Lower lobe of right lung (tissue), 2 donors: ENCODE results near the gene KRTAP5-11. TPM values are rescaled to one million over a fixed set of nuclear protein-coding genes. Genes with fewer than 3 reads are reported as not detected.
"Not testable (repeated sequence)": the region's sequence is repeated elsewhere in the genome, so short reads cannot be mapped to it uniquely, and the experiment has no call there.

ENCODE experiments used
- ATAC-seq, 2 donors: fragments of 200-7000 bp; cut with Tn5 transposase; one replicate each; pipeline ENCODE4 v1.9.1; 2020 to 2022; ENCODE audit warnings: mild to moderate bottlenecking in 2 of 2, moderate library complexity in 2 of 2
- DNase-seq: peaks from one replicate; pipeline ENCODE4 v3.0.0-alpha.2; 2020
- H3K27ac ChIP-seq: fragments of 200-600 bp; one replicate; pipeline ENCODE4 v1.8.0; 2022
- H3K27me3 ChIP-seq: fragments of 200-600 bp; one replicate; pipeline ENCODE4 v1.8.0; 2022; ENCODE audit warnings: low read depth
- H3K36me3 ChIP-seq: fragments of 200-600 bp; one replicate; pipeline ENCODE4 v1.8.0; 2022; ENCODE audit warnings: mild to moderate bottlenecking
- H3K4me1 ChIP-seq: fragments of 200-600 bp; one replicate; pipeline ENCODE4 v1.8.0; 2022
- H3K4me3 ChIP-seq: fragments of 200-600 bp; one replicate; pipeline ENCODE4 v1.8.0; 2022; ENCODE audit warnings: mild to moderate bottlenecking
- H3K9me3 ChIP-seq: fragments of 200-600 bp; one replicate; pipeline ENCODE4 v1.8.0; 2022
- CTCF ChIP-seq: fragments of 200-600 bp; IDR thresholded peaks from one replicate; pipeline ENCODE4 v1.8.0; 2022; ENCODE audit warnings: antibody characterized with exemption, mild to moderate bottlenecking
- intact Hi-C: fragments of 100-400 bp; cut with DNase I; formaldehyde crosslinking; loops from one replicate; pipeline ENCODE4 v1.11.0; 2022
- total RNA-seq: library from RNA; stranded (reverse); fragmentation: NEBNext Ultra II Directional; extraction: Animal tissue kit (Norgen Biotek cat#: 25700); gene quantifications from one replicate; pipeline ENCODE4 v1.2.1, GENCODE V29; 2021
- donor health status: DM: no; HTN: yes; CAD: no; lungs with severe emphysema.

The KRTAP5-11 gene
- total RNA-seq, 1 donor from 2014 or later: not detected

DNA sequence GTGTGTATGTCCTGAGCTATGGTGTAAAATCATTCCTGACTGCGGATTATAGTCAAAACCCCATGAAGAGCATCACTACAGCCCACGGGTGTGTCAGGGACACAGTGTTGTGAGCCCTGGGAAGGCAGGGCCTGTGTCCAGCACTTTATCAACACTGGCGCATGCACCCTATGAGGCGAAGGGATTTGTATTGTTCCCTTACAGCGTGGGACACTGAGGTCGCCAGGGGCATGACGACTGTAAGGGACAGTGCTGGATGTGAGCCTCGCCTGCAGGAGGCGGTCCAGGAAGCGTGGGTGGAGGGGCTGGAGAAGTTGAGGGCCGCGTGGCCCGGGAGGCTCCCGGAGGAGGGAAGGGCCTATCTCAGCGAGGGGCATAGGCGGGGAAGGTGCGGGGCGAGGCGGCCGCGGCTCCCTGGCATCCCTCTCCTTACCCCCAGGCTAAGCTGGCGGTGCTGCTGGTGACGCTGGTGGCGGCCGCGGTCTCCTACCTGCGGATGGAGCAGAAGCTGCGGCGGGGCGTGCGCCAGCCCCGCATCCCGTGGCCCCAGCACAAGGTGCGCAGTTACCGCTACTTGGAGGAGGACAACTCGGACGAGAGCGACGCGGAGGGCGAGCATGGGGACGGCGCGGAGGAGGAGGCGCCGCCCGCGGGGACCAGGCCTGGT, 24.3 kb upstream of the KRTAP5-11 start:
- intact Hi-C loops: not testable (repeated sequence)

GRCh38 chr11:71604798-71605488, 22.3 kb upstream of the KRTAP5-11 start:
- H3K4me1 ChIP-seq, ATAC-seq, H3K4me3 ChIP-seq, DNase-seq, H3K9me3 ChIP-seq, intact Hi-C loops, H3K36me3 ChIP-seq, H3K27ac ChIP-seq: not testable (repeated sequence)
- TF ChIP-seq CTCF: peak; percentile 46
- H3K27me3 ChIP-seq: peaks cover 29% of the 10 kb centered on the region

More for the DNA sequence above, 24.3 kb upstream of the KRTAP5-11 start:
- not testable (repeated sequence) for ATAC-seq, H3K27ac ChIP-seq, H3K4me3 ChIP-seq, H3K36me3 ChIP-seq, H3K4me1 ChIP-seq, H3K9me3 ChIP-seq, DNase-seq
- peaks cover 29% of the 10 kb centered on the region for H3K27me3 ChIP-seq

DNA sequence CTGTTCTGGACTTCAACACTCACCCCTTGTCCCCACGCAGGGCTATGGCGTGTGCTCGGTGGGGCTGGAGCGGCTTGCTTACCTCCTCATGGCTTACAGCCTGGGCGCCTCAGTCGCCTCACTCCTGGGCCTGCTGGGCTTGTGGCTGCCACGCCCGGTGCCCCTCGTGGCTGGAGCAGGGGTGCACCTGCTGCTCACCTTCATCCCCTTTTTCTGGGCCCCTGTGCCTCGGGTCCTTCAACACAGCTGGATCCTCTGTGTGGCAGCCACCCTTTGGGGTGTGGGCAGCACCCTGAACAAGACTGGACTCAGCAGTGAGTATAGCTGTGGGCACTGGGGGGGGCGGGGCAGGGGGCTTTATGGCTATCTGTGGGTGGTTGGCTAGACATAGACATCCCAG, 20.5 kb upstream of the KRTAP5-11 start:
- H3K27ac ChIP-seq, DNase-seq, intact Hi-C loops, ATAC-seq, H3K4me1 ChIP-seq, H3K36me3 ChIP-seq, H3K4me3 ChIP-seq, H3K9me3 ChIP-seq: not testable (repeated sequence)
- peaks cover 20% of the 10 kb centered on the region for H3K27me3 ChIP-seq

DNA sequence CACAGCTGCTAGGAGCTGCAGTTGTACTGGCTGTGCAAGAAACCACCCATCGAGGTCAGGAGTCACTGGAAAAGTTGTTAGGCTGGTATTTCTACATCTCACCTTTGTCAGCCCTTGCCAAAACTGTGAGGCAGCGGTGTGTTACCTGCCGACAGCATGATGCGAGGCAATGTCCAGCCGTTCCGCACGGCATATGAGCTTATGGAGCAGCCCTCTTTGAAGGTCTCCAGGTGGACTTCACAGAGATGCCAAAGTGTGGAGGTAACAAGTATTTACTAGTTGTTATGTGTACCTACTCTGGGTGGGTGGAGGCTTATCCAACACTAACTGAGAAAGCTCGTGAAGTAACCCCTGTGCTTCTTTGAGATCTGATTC, 6.9 kb upstream of the KRTAP5-11 start:
- H3K9me3 ChIP-seq, intact Hi-C loops, H3K27me3 ChIP-seq, ATAC-seq, H3K4me3 ChIP-seq, H3K4me1 ChIP-seq, DNase-seq, H3K27ac ChIP-seq, H3K36me3 ChIP-seq: not testable (repeated sequence)

DNA sequence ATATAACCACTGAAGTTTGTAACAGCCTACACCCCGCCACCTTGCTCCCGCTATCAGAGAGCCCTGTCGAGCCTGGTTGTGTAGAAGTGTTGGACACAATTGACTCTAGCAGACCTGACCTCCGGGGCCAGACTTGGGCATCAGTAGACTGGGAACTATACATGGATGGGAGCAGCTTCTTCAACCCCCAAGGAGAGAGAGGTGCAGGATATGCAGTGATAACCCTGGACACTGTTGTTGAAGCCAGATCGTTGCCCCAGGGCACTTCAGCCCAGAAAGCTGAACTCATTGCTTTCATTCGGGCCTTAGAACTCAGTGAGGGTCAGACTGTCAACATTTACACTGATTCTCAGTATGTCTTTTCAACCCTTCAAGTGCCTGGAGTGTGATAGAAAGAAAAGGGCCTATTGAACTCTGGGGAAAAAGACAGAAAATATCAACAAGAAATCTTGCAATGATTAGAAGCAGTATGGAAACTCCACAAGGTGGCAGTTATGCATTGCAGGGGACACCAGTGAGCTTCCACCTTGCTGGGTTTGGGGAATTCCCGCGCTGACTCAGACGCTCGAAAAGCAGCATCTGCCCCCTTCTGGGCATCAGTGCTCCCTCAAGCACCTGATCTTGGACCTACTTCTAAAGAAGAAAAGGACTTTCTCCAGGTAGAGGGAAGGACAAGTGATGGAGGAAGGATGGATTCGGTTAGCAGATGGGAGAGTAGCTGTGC, 6.3 kb upstream of the KRTAP5-11 start:
- DNase-seq, ATAC-seq, H3K9me3 ChIP-seq, H3K27me3 ChIP-seq, H3K36me3 ChIP-seq, H3K4me3 ChIP-seq, intact Hi-C loops, H3K4me1 ChIP-seq, H3K27ac ChIP-seq: not testable (repeated sequence)

GRCh38 chr11:71588314-71588713, 5.6 kb upstream of the KRTAP5-11 start:
- H3K4me3 ChIP-seq, H3K4me1 ChIP-seq, H3K27me3 ChIP-seq, DNase-seq, H3K9me3 ChIP-seq, H3K36me3 ChIP-seq, intact Hi-C loops, H3K27ac ChIP-seq, ATAC-seq: not testable (repeated sequence)

DNA sequence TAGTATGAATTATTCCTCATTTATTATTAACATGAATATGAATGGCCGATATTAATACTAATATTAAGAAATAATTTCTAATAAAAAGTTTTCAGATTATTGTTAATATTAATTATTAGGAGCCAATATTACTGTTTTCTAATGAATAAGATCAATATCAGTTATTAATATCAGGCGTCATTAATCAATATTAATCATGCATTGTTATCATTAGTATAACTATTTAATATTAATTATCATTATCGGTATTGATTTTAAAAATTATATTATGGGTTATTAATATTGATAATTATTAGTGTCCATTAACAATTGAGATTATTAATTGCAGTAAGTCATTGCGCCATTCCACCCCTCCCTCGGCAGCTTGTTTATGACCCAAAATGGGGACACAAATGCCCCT, 3.0 kb upstream of the KRTAP5-11 start:
- H3K4me1 ChIP-seq, DNase-seq: not testable (repeated sequence)

DNA sequence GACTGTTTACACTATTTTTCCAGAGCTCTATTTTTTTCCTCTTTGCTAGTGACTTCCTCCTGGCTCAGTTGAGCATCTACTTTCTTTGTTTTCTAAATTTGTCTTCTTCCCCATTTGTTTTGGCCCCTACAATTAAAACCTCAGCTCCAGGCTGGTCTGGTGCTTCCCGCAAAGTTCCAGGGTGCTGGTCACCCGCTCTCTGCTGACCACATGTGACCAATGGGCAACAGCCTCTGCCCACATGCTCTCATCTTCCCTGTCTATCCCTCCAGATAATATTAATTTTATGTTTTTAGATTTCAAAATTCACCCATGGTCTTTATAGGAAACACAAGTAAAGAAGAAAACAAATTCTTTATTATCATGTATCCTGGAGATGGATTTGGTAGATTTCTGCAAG, 294 bp upstream of the KRTAP5-11 start:
- H3K9me3 ChIP-seq, H3K27me3 ChIP-seq, DNase-seq, ATAC-seq, H3K27ac ChIP-seq, H3K4me1 ChIP-seq, H3K4me3 ChIP-seq, H3K36me3 ChIP-seq, intact Hi-C loops: not testable (repeated sequence)

More for the DNA sequence above, 3.0 kb upstream of the KRTAP5-11 start:
- H3K27me3 ChIP-seq, ATAC-seq, H3K27ac ChIP-seq, intact Hi-C loops, H3K4me3 ChIP-seq, H3K9me3 ChIP-seq, H3K36me3 ChIP-seq: not testable (repeated sequence)

DNA sequence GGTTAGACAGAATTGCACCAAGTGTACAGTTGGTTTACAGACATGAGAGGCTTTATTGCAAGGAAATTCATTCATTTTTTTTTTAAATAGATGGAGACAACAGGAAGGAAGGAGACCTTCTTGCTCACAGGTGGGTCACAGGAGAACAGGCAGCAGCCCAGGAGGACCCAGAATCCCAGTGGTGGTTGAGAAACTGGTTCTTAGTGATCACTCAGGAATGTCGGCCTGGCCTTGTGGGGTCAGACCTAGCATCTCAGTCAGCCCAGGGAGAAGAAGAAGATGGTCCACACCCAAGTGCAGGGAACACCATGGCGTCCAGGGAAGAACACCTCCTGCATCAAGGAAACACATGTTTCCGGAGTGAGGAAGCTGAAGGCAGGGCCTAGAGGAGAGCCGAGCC, 849 bp downstream of the KRTAP5-11 start:
- ATAC-seq: no peak
- no peak for TF ChIP-seq CTCF
- H3K27me3 ChIP-seq: peaks cover 3% of the 10 kb centered on the region
- H3K36me3 ChIP-seq: no peaks in the 10 kb centered on the region
- H3K27ac ChIP-seq: no peak overlapping the region
- H3K4me1 ChIP-seq: no peaks in the 10 kb centered on the region
- H3K9me3 ChIP-seq: no peaks in the 10 kb centered on the region
- intact Hi-C loops: no loop called here
- no peak overlapping the region for H3K4me3 ChIP-seq
- no peak for DNase-seq
